ENCODE results near the gene GPR176.
A peak's percentile ranks its signal among the peaks of the same experiment; 100 is the strongest.

Gene GPR176

GRCh38 chr15:39778021-39778420 lies 142.0 kb downstream of the GPR176 start:
- intact Hi-C loops (cut with DNase I) = no loop called here
- no peak for DNase-seq

- no peak for DNase-seq
- intact Hi-C loops (cut with DNase I) = no loop called here
Observed at GRCh38 chr15:39777496-39777895, 142.6 kb downstream of the GPR176 start.

- intact Hi-C loops (cut with DNase I) = no loop called here
- DNase-seq = no peak
Observed at GRCh38 chr15:39776068-39776467, 144.0 kb downstream of the GPR176 start.

- no peak for DNase-seq
- intact Hi-C loops (cut with DNase I) = no loop called here
Observed at GRCh38 chr15:39774688-39775267, 145.3 kb downstream of the GPR176 start.

- DNase-seq = no peak
- intact Hi-C loops (cut with DNase I) = no loop called here
Observed at GRCh38 chr15:39770748-39771689, 149.0 kb downstream of the GPR176 start.

GRCh38 chr15:39767921-39768320 lies 152.1 kb downstream of the GPR176 start:
- DNase-seq = no peak
- intact Hi-C loops (cut with DNase I) = no loop called here

- no peak for DNase-seq
- intact Hi-C loops (cut with DNase I) = no loop called here
Observed at GRCh38 chr15:39761006-39761405, 159.1 kb downstream of the GPR176 start.

- DNase-seq = peak in 10 of 42 donors; percentile 16 to 66 (median 24)
- intact Hi-C loops (cut with DNase I) = loop anchor here (5.0 to 10.0 kb wide), 2 partner anchors 70 to 942 kb away; no protein-coding TSS in a partner anchor
Observed at GRCh38 chr15:39756806-39757522, 163.1 kb downstream of the GPR176 start.

- no peak for DNase-seq
- intact Hi-C loops (cut with DNase I) = loop anchor here (10.0 kb wide), 1 partner anchor 938 kb away; no protein-coding TSS in a partner anchor
Observed at GRCh38 chr15:39752991-39753390, 167.1 kb downstream of the GPR176 start.

- DNase-seq = no peak
- intact Hi-C loops (cut with DNase I) = loop anchor here (10.0 kb wide), 1 partner anchor 937 kb away; no protein-coding TSS in a partner anchor
Observed at GRCh38 chr15:39752246-39752645, 167.8 kb downstream of the GPR176 start.
